K562 (cell line): Measurements from ENCODE around the gene RNF213. TPM values are rescaled to one million over a fixed set of nuclear protein-coding genes. Genes with fewer than 3 reads are reported as not detected.

Source experiments
- ARID3A ChIP-seq: IDR thresholded peaks from 2 replicates; pipeline ENCODE4 v1.6.1; 2012; ENCODE audit warnings: low read depth, low read length, improper control_type of control experiment, borderline replicate concordance
- ASH1L ChIP-seq: fragments of 450-650 bp; IDR thresholded peaks from 2 replicates; pipeline ENCODE4 v1.6.1; 2018; ENCODE audit warnings: borderline replicate concordance, mild to moderate bottlenecking, low read depth; ENCODE audit not compliant: partially characterized antibody
- BCLAF1 ChIP-seq, 2 experiments: fragments of 450-650 bp in 1 of 2; IDR thresholded peaks; 2 replicates each; pipeline ENCODE4 v1.6.1; 2011 to 2017; ENCODE audit warnings: low read depth in 2 of 2, antibody characterized with exemption in 1 of 2, borderline replicate concordance in 1 of 2, low read length in 1 of 2, mild to moderate bottlenecking in 1 of 2, mixed read lengths in 1 of 2; ENCODE audit not compliant: control insufficient read depth in 1 of 2
- E2F4 ChIP-seq: sonication (generic); formaldehyde crosslinking; IDR thresholded peaks from 2 replicates; pipeline ENCODE4 v1.8.0; 2022; ENCODE audit warnings: mild to moderate bottlenecking, low read depth, missing genetic modification reagents
- EP300 ChIP-seq: IDR thresholded peaks from 2 replicates; pipeline ENCODE4 v1.6.1; 2012; ENCODE audit warnings: low read length, improper control_type of control experiment
- GTF2B ChIP-seq: IDR thresholded peaks from 2 replicates; pipeline ENCODE4 v1.6.1; 2011; ENCODE audit not compliant: insufficient read length; ENCODE audit errors: extremely low read depth
- HDAC2 ChIP-seq: fragments of 450-650 bp; IDR thresholded peaks from 2 replicates; pipeline ENCODE4 v1.6.1; 2016; ENCODE audit warnings: mild to moderate bottlenecking
- KLF10 ChIP-seq: fragments of 250-450 bp; sonication (Bioruptor Pico); IDR thresholded peaks from 2 replicates; pipeline ENCODE4 v1.6.1; 2021; ENCODE audit warnings: matching md5 sums
- RCOR1 ChIP-seq, 2 experiments: IDR thresholded peaks; 2 replicates each; pipeline ENCODE4 v1.6.1; 2012; ENCODE audit warnings: low read depth in 2 of 2, low read length in 2 of 2, borderline replicate concordance in 1 of 2, improper control_type of control experiment in 1 of 2
- TAF1 ChIP-seq: IDR thresholded peaks from 2 replicates; pipeline ENCODE4 v1.6.1; 2011; ENCODE audit warnings: mild to moderate bottlenecking, low read length, moderate library complexity; ENCODE audit not compliant: insufficient read depth, control insufficient read depth, severe bottlenecking; ENCODE audit errors: extremely low read depth
- ZNF133 ChIP-seq: fragments of 250-450 bp; sonication (Bioruptor Pico); IDR thresholded peaks from 2 replicates; pipeline ENCODE4 v1.4.0; 2020; ENCODE audit warnings: mild to moderate bottlenecking
- ZNF592 ChIP-seq: fragments of 450-650 bp; IDR thresholded peaks from 2 replicates; pipeline ENCODE4 v1.6.1; 2017; ENCODE audit warnings: antibody characterized with exemption, mild to moderate bottlenecking
- polyA plus RNA-seq, 8 experiments: library from polyadenylated mRNA; depleted of rRNA in 4 of 8; stranded (reverse) in 5 of 8; unstranded in 3 of 8; fragments of >200 nt; fragmentation: Nextera tagmentation in 2 of 8; fragmentation: Illumina TruSeq in 1 of 8; extraction: Ambion mirVana in 2 of 8; extraction: Trizol in 1 of 8; gene quantifications; 2 replicates each; pipeline versions ENCODE4 v1.2.1 to v1.2.3, GENCODE V29; 2011 to 2014; ENCODE audit warnings: inconsistent platforms in 1 of 8, missing spikeins in 1 of 8
- total RNA-seq, 7 experiments: library from RNA; depleted of rRNA in 6 of 7; stranded (reverse); fragments of >200 nt in 6 of 7; fragmentation: Illumina TruSeq in 2 of 7; extraction: Trizol in 2 of 7; gene quantifications; 2 replicates each; pipeline versions ENCODE4 v1.2.1 to v1.2.3, GENCODE V29; 2011 to 2021; ENCODE audit warnings: low replicate concordance in 1 of 7

Gene RNF213
- total and polyA plus RNA-seq, 9 of the 15 experiments (the other 6 are each of a cell fraction or from before 2014, with no cell fraction given): 5.3 to 33.6 (median 17.9) TPM

- TF ChIP-seq ARID3A (no peak), ZNF133 (CRISPR knock-in tag) (no peak), TAF1 (no peak), ASH1L (no peak), RCOR1 (IDR thresholded peaks at IDR 0.05; ENCODE audit: borderline replicate concordance in 1 of 2, low read depth in 2 of 2, low read length in 2 of 2) (peak in 1 of 2 experiments; percentile 88; a peak in 2 of 4 replicates), E2F4 (no peak), HDAC2 (0 out of 2 replicates have a peak, but pooled peaks have one; percentile 37), BCLAF1 (IDR thresholded peaks at IDR 0.05; ENCODE audit: borderline replicate concordance in 1 of 2, control insufficient read depth in 1 of 2, low read depth in 2 of 2, low read length in 1 of 2) (no peak), EP300 (peak; percentile 28; the same call in 1 of the 2 replicates), ZNF592 (no peak), GTF2B (no peak), KLF10 (CRISPR knock-in tag) (no peak)
Observed at GRCh38 chr17:80284631-80285030, 24.0 kb downstream of the RNF213 start (continued).
